ENCODE measurements around the gene SPC24. TPM values are rescaled to one million over a fixed set of nuclear protein-coding genes. Genes with fewer than 3 reads are reported as not detected.

Gene SPC24
- total and polyA plus RNA-seq, 2 donors (not counting 1 experiment from before 2014, with no cell fraction given) = 0.12 to 0.15 TPM

GRCh38 chr19:11102944-11103343 lies 52.6 kb downstream of the SPC24 start:
- CTCF ChIA-PET = no interaction called here
- Histone ChIP-seq H3K27me3 (replicated peaks in 1 of 4; ENCODE audit: control extremely low read depth in 1 of 4, control insufficient read depth in 3 of 4, insufficient read depth in 4 of 4, low read length in 3 of 4) (peaks cover 0 to 5% (median 0%) of the 10 kb centered on the region in 4 experiments), H3K36me3 (replicated peaks in 1 of 2; ENCODE audit: control extremely low read depth in 1 of 2, control insufficient read depth in 1 of 2, extremely low read depth in 1 of 2, insufficient read depth in 2 of 2, low read length in 1 of 2) (peaks cover 0 to 4% of the 10 kb centered on the region in 2 experiments), H4K20me1 (ENCODE audit: control insufficient read depth, insufficient read depth, low read length, poor library complexity, severe bottlenecking) (no peaks in the 10 kb centered on the region), H2AFZ (ENCODE audit: insufficient read depth, low read depth, low read length, poor library complexity, severe bottlenecking) (no peak overlapping the region), H3K4me1 (ENCODE audit: control insufficient read depth in 2 of 2, insufficient read depth in 2 of 2, low read length in 2 of 2) (no peaks in the 10 kb centered on the region), H3K79me2 (ENCODE audit: control insufficient read depth, insufficient read depth, low read length) (peaks cover 3% of the 10 kb centered on the region), H3K4me2 (replicated peaks; ENCODE audit: low read depth, low read length, poor library complexity, severe bottlenecking) (no peak overlapping the region), H3K27ac (ENCODE audit: low read length in 2 of 2) (no peak overlapping the region), H3K9me3 (ENCODE audit: control extremely low read depth in 1 of 3, control insufficient read depth in 2 of 3, insufficient read depth in 1 of 3, low read length in 2 of 3) (peaks cover 0 to 28% (median 10%) of the 10 kb centered on the region in 3 donors), H3K9ac (ENCODE audit: low read length) (no peak overlapping the region), H3K4me3 (ENCODE audit: control extremely low read depth in 1 of 5, extremely low read depth in 1 of 5, insufficient read depth in 1 of 5, low read depth in 2 of 5, low read length in 4 of 5) (no peak overlapping the region)
- POLR2A ChIA-PET = no interaction called here
- H3K27me3 Mint-ChIP-seq = peaks cover 7% of the 10 kb centered on the region
- ATAC-seq (ENCODE audit: low read depth) = no peak
- no peak overlapping the region for H3K4me3 Mint-ChIP-seq
- intact Hi-C loops (cut with micrococcal nuclease) = no loop called here
- no peaks in the 10 kb centered on the region for H3K4me1 Mint-ChIP-seq
- no peak overlapping the region for H3K27ac Mint-ChIP-seq
- no peak for DNase-seq
- H3K9me3 Mint-ChIP-seq (ENCODE audit: insufficient read depth) = peaks cover 2% of the 10 kb centered on the region
- no peak for TF ChIP-seq EZH2 (IDR thresholded peaks at IDR 0.05; ENCODE audit: borderline replicate concordance, insufficient read depth, low read depth, low read length, poor library complexity, severe bottlenecking)
- no peak for TF ChIP-seq CTCF (IDR thresholded peaks at IDR 0.05)
- WGBS (ENCODE audit: insufficient coverage) = 96% methylated on average over 15 of the region's 16 CpGs

DNA sequence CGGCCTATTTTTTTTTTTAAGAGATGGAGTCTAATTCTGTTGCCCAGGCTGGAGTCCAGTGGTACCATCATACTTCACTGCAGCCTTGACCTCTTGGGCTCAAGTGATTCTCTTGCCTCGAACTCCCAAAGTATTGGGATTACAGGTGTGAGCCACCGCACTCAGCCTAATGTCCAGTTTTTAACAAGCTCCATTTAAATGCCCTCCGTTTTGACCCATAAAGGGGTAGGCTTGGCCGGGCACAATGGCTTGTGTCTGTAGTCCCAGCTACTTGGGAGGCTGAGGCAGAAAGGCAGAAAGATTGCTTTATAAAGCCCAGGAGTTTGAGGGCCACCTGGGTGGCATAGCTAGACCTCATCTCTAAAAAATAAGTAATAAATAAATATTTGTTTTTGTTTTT lies 54.5 kb downstream of the SPC24 start:
- H4K20me1 ChIP-seq (ENCODE audit: control insufficient read depth, insufficient read depth, low read length, poor library complexity, severe bottlenecking) = no peaks in the 10 kb centered on the region
- peaks cover 6% of the 10 kb centered on the region for H3K4me1 Mint-ChIP-seq
- H3K4me3 ChIP-seq (ENCODE audit: control extremely low read depth in 1 of 5, extremely low read depth in 1 of 5, insufficient read depth in 1 of 5, low read depth in 2 of 5, low read length in 4 of 5) = no peak overlapping the region
- TF ChIP-seq CTCF (IDR thresholded peaks at IDR 0.05) (no peak), EZH2 (IDR thresholded peaks at IDR 0.05; ENCODE audit: borderline replicate concordance, insufficient read depth, low read depth, low read length, poor library complexity, severe bottlenecking) (no peak)
- intact Hi-C loops (cut with micrococcal nuclease) = no loop called here
- H3K36me3 ChIP-seq (replicated peaks in 1 of 2; ENCODE audit: control extremely low read depth in 1 of 2, control insufficient read depth in 1 of 2, extremely low read depth in 1 of 2, insufficient read depth in 2 of 2, low read length in 1 of 2) = peaks cover 0 to 2% of the 10 kb centered on the region in 2 experiments
- no peak overlapping the region for H3K27ac ChIP-seq (ENCODE audit: low read length in 2 of 2)
- no peak overlapping the region for H3K27ac Mint-ChIP-seq
- H3K79me2 ChIP-seq (ENCODE audit: control insufficient read depth, insufficient read depth, low read length) = peaks cover 3% of the 10 kb centered on the region
- no peak for ATAC-seq (ENCODE audit: low read depth)
- no peak overlapping the region for H3K4me3 Mint-ChIP-seq
- no peak overlapping the region for H3K9ac ChIP-seq (ENCODE audit: low read length)
- no peak overlapping the region for H3K4me2 ChIP-seq (replicated peaks; ENCODE audit: low read depth, low read length, poor library complexity, severe bottlenecking)
- peaks cover 12% of the 10 kb centered on the region for H3K27me3 Mint-ChIP-seq
- ChIA-PET POLR2A (no interaction called here), CTCF (no interaction called here)
- peaks cover 6 to 8% of the 10 kb centered on the region in 2 donors for H3K4me1 ChIP-seq (ENCODE audit: control insufficient read depth in 2 of 2, insufficient read depth in 2 of 2, low read length in 2 of 2)
- WGBS (ENCODE audit: insufficient coverage) = 100% methylated on average over 5 of the region's 5 CpGs
- peaks cover 0 to 36% (median 10%) of the 10 kb centered on the region in 3 donors for H3K9me3 ChIP-seq (ENCODE audit: control extremely low read depth in 1 of 3, control insufficient read depth in 2 of 3, insufficient read depth in 1 of 3, low read length in 2 of 3)
- H2AFZ ChIP-seq (ENCODE audit: insufficient read depth, low read depth, low read length, poor library complexity, severe bottlenecking) = no peak overlapping the region
- DNase-seq = no peak
- H3K9me3 Mint-ChIP-seq (ENCODE audit: insufficient read depth) = peaks cover 2% of the 10 kb centered on the region
- H3K27me3 ChIP-seq (replicated peaks in 1 of 4; ENCODE audit: control extremely low read depth in 1 of 4, control insufficient read depth in 3 of 4, insufficient read depth in 4 of 4, low read length in 3 of 4) = peaks cover 0 to 18% (median 3%) of the 10 kb centered on the region in 4 experiments

Data from B cell (primary cell).